ENCODE results near the gene G6PC3.
"Not testable (repeated sequence)": the region's sequence is repeated elsewhere in the genome, so short reads cannot be mapped to it uniquely, and the experiment has no call there.

The G6PC3 gene

GRCh38 chr17:44084131-44084538, 13.6 kb downstream of the G6PC3 start:
- DNase-seq, result peak; percentile 31

- DNase-seq, result no peak
Measured at GRCh38 chr17:44084921-44085320, 14.4 kb downstream of the G6PC3 start.

GRCh38 chr17:44085908-44086307, 15.4 kb downstream of the G6PC3 start:
- DNase-seq, result no peak

- no peak for DNase-seq
Measured at GRCh38 chr17:44086364-44087311, 16.1 kb downstream of the G6PC3 start.

GRCh38 chr17:44087319-44087718, 16.8 kb downstream of the G6PC3 start:
- no peak for DNase-seq

- DNase-seq, result no peak
Measured at GRCh38 chr17:44088254-44088653, 17.7 kb downstream of the G6PC3 start.

- DNase-seq, result no peak
Measured at GRCh38 chr17:44091200-44091997, 20.9 kb downstream of the G6PC3 start.

GRCh38 chr17:44092051-44092450, 21.5 kb downstream of the G6PC3 start:
- DNase-seq, result no peak

- no peak for DNase-seq
Measured at GRCh38 chr17:44093231-44093900, 22.8 kb downstream of the G6PC3 start.

GRCh38 chr17:44094701-44095387, 24.3 kb downstream of the G6PC3 start:
- DNase-seq, result no peak

- DNase-seq, result no peak
Measured at GRCh38 chr17:44095388-44095646, 24.8 kb downstream of the G6PC3 start.

GRCh38 chr17:44095647-44096496, 25.3 kb downstream of the G6PC3 start:
- peak; percentile 72 for DNase-seq

GRCh38 chr17:44097110-44097958, 26.8 kb downstream of the G6PC3 start:
- DNase-seq, result no peak

- DNase-seq, result not testable (repeated sequence)
Measured at GRCh38 chr17:44101858-44102257, 31.3 kb downstream of the G6PC3 start.

- DNase-seq, result no peak
Measured at GRCh38 chr17:44102849-44103622, 32.5 kb downstream of the G6PC3 start.

GRCh38 chr17:44105483-44105882, 34.9 kb downstream of the G6PC3 start:
- DNase-seq, result no peak

- DNase-seq, result no peak
Measured at GRCh38 chr17:44105941-44106340, 35.4 kb downstream of the G6PC3 start.

GRCh38 chr17:44106801-44107200, 36.3 kb downstream of the G6PC3 start:
- DNase-seq, result no peak

GRCh38 chr17:44108440-44109311, 38.1 kb downstream of the G6PC3 start:
- no peak for DNase-seq
